ENCODE results near the gene DUSP8. TPM values are rescaled to one million over a fixed set of nuclear protein-coding genes. Genes with fewer than 3 reads are reported as not detected.
"Not testable (repeated sequence)": the region's sequence is repeated elsewhere in the genome, so short reads cannot be mapped to it uniquely, and the experiment has no call there.

The DUSP8 gene
- total RNA-seq, 1 experiment from 2014 or later = 2.4 TPM

GRCh38 chr11:1511937-1512496 is 60.1 kb downstream of the DUSP8 start (continued):
- TF ChIP-seq OVOL2 (CRISPR knock-in tag; IDR thresholded peaks at IDR 0.05; ENCODE audit: borderline replicate concordance) (no peak), ATF1 (CRISPR knock-in tag; IDR thresholded peaks at IDR 0.05) (no peak), ZNF121 (CRISPR knock-in tag; IDR thresholded peaks at IDR 0.05) (no peak), ZNF281 (CRISPR knock-in tag; IDR thresholded peaks at IDR 0.05) (no peak)

- ChIA-PET POLR2A (no interaction called here), CTCF (interaction anchor here (1.0 to 1.6 kb wide), 3 partner anchors 36 to 53 kb away, joined by 3 to 8 read pairs (median 3); no protein-coding TSS in a partner anchor)
- DNase-seq (ENCODE audit: low spot score) (no peak), ATAC-seq (no peak)
- no peak overlapping the region for H3K4me3 Mint-ChIP-seq
- H3K36me3 Mint-ChIP-seq = no peaks in the 10 kb centered on the region
- H3K9me3 Mint-ChIP-seq = no peaks in the 10 kb centered on the region
- TF ChIP-seq ESRRA (CRISPR knock-in tag; IDR thresholded peaks at IDR 0.05; ENCODE audit: borderline replicate concordance) (no peak), HMGXB4 (CRISPR knock-in tag; IDR thresholded peaks at IDR 0.05) (no peak)
- H3K27ac Mint-ChIP-seq = peak overlapping the region; percentile 57; the same call in 1 of the 2 replicates
- H3K27me3 Mint-ChIP-seq (ENCODE audit: low read depth) = no peaks in the 10 kb centered on the region
- H3K4me1 Mint-ChIP-seq = peaks cover 20% of the 10 kb centered on the region
These were observed 61.1 kb downstream of the DUSP8 start for GRCh38 chr11:1510928-1511327.

- H3K27me3 Mint-ChIP-seq (ENCODE audit: low read depth); DNase-seq (ENCODE audit: low spot score); ATAC-seq; H3K27ac Mint-ChIP-seq; POLR2A ChIA-PET; H3K9me3 Mint-ChIP-seq; H3K36me3 Mint-ChIP-seq; H3K4me3 Mint-ChIP-seq: not testable (repeated sequence)
- CTCF ChIA-PET = interaction anchor here (1.2 to 1.6 kb wide), 2 partner anchors 36 to 44 kb away, joined by 3 to 8 read pairs; no protein-coding TSS in a partner anchor
- peaks cover 20% of the 10 kb centered on the region for H3K4me1 Mint-ChIP-seq
These were observed 61.7 kb downstream of the DUSP8 start for GRCh38 chr11:1510351-1510750.

- no peak overlapping the region for H3K4me3 Mint-ChIP-seq
- TF ChIP-seq MLX (CRISPR knock-in tag; IDR thresholded peaks at IDR 0.05) (no peak), ZNF219 (CRISPR knock-in tag; IDR thresholded peaks at IDR 0.05; ENCODE audit: borderline replicate concordance) (no peak), CBFB (CRISPR knock-in tag; IDR thresholded peaks at IDR 0.05; ENCODE audit: low read depth) (no peak)
- ChIA-PET POLR2A (no interaction called here), CTCF (no interaction called here)
- peaks cover 17% of the 10 kb centered on the region for H3K4me1 Mint-ChIP-seq
- DNase-seq (ENCODE audit: low spot score) (no peak), ATAC-seq (no peak)
- H3K36me3 Mint-ChIP-seq = no peaks in the 10 kb centered on the region
- H3K27me3 Mint-ChIP-seq (ENCODE audit: low read depth) = no peaks in the 10 kb centered on the region
- H3K9me3 Mint-ChIP-seq = no peaks in the 10 kb centered on the region
- peak overlapping the region; percentile 69; the same call in 1 of the 2 replicates for H3K27ac Mint-ChIP-seq
These were observed 62.3 kb downstream of the DUSP8 start for GRCh38 chr11:1509626-1510255.

GRCh38 chr11:1508986-1509385 is 63.1 kb downstream of the DUSP8 start:
- 0 out of 2 replicates have a peak overlapping the region, but pooled peaks have one; percentile 69 for H3K27ac Mint-ChIP-seq
- no peaks in the 10 kb centered on the region for H3K36me3 Mint-ChIP-seq
- POLR2A ChIA-PET = no interaction called here
- TF ChIP-seq OVOL2 (CRISPR knock-in tag; IDR thresholded peaks at IDR 0.05; ENCODE audit: borderline replicate concordance) (no peak), ZNF232 (CRISPR knock-in tag; IDR thresholded peaks at IDR 0.05) (no peak), RORB (CRISPR knock-in tag; IDR thresholded peaks at IDR 0.05) (no peak), MLX (CRISPR knock-in tag; IDR thresholded peaks at IDR 0.05) (no peak), NR1H2 (CRISPR knock-in tag; IDR thresholded peaks at IDR 0.05) (no peak), ATF6 (CRISPR knock-in tag; IDR thresholded peaks at IDR 0.05) (no peak), ATF1 (CRISPR knock-in tag; IDR thresholded peaks at IDR 0.05) (no peak), ZNF317 (CRISPR knock-in tag; IDR thresholded peaks at IDR 0.05; ENCODE audit: borderline replicate concordance, low read depth) (no peak), FOXP4 (CRISPR knock-in tag; IDR thresholded peaks at IDR 0.05) (no peak)

More at GRCh38 chr11:1508986-1509385, 63.1 kb downstream of the DUSP8 start:
- CTCF ChIA-PET = no interaction called here
- Mint-ChIP-seq H3K27me3 (ENCODE audit: low read depth) (no peaks in the 10 kb centered on the region), H3K4me1 (peaks cover 17% of the 10 kb centered on the region), H3K4me3 (no peak overlapping the region), H3K9me3 (no peaks in the 10 kb centered on the region)
- DNase-seq (ENCODE audit: low spot score) (no peak), ATAC-seq (no peak)

Measured in WTC11 (cell line).